HG02623 (cell line): Measurements from ENCODE around the gene EED.
"Not testable (repeated sequence)": the region's sequence is repeated elsewhere in the genome, so short reads cannot be mapped to it uniquely, and the experiment has no call there.

ENCODE experiments used
- ATAC-seq: cut with Tn5 transposase; IDR thresholded peaks from one replicate; pipeline ENCODE4 v1.9.1; 2021; ENCODE audit warnings: moderate library complexity; ENCODE audit not compliant: unreplicated experiment

The EED gene

GRCh38 chr11:86289508-86290280, 45.1 kb downstream of the EED start:
- not testable (repeated sequence) for ATAC-seq

- ATAC-seq: no peak
Measured at GRCh38 chr11:86291466-86292262, 47.1 kb downstream of the EED start.

DNA sequence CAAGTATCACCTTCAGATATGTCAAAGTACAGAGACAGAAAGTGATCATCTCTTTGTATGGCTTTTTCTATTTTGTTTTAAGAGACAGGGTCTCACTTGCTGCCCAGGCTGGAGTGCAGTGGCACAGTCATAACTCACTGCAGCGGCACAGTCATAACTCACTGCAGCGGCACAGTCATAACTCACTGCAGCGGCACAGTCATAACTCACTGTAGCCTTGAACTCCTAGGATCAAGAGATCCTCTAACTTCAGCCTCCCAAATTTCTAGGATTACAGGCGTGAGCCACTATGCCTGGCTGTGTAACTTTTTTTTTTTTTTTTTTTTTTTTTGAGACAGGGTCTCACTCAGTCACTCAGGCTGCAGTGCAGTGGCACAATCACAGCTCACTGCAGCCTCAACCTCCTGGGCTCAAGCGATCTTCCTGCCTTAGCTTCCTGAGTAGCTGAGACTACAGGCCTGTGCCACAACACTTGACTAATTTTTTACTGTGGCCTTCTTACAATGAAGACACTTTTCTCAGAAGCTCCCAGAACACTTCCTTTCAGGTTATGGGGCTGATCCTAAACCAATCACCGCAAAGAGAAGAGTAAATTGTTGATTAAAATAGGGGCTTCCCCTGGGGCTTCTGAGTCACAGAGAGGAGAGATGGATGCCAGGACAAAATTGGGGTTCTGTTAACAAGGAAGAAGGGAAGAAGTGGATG, 48.5 kb downstream of the EED start:
- ATAC-seq: peak; percentile 60

- ATAC-seq: no peak
Measured at GRCh38 chr11:86294026-86294425, 49.5 kb downstream of the EED start.

GRCh38 chr11:86301742-86302091, 57.2 kb downstream of the EED start:
- peak; percentile 5 for ATAC-seq

GRCh38 chr11:86302092-86302793, 57.7 kb downstream of the EED start, which contains the start of gene HIKESHI:
Gene HIKESHI, plus strand, starts transcription at chr11:86302240. Its CDS starts 209 bp downstream, at chr11:86302449.
- ATAC-seq: peak; percentile 98

DNA sequence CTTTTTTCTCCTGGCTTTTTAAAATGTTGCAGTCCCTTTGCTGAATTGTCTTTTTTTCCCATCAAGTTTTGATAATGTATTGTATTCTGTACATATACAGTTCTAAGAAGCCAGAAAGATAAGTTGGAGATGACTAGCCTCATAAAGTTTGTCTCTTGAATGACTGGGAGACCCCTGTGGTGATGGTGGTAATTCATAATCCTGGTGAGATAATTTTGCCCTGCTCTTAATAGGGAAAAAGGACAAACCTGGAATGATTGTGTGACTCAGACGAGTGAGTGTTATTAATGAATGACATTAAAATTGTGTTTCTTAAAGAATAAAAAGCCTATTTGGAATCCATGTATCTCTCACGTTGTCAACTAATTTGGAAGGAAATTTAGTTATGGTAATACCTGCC, 58.7 kb downstream of the EED start:
- ATAC-seq: no peak

DNA sequence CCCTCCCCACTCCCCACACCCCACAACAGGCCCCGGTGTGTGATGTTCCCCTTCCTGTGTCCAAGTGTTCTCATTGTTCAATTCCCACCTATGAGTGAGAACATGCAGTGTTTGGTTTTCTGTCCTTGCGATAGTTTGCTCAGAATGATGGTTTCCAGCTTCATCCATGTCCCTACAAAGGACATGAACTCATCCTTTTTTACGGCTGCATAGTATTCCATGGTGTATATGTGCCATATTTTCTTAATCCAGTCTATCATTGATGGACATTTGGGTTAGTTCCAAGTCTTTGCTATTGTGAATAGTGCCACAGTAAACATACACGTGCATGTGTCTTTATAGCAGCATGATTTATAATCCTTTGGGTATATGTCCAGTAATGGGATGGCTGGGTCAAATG, 64.2 kb downstream of the EED start:
- not testable (repeated sequence) for ATAC-seq

DNA sequence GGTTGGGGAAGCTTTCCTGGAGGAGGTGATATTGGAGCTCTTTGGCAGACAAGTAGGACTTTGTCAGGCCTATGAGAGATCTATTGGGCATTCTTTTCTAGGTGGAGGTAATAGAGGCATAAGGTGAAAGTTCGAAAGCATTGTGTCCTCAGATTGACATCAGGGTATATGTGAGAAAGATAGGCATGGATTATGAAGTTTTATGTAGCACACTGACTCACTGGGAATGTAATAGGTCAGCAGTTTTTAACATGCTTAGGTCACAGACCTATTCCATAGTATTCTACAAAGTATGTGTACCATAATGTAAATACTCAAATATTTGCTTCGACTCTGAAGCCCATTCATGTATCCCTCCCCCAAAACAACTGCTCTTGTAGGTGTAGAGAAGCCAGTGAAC, 69.2 kb downstream of the EED start:
- no peak for ATAC-seq

DNA sequence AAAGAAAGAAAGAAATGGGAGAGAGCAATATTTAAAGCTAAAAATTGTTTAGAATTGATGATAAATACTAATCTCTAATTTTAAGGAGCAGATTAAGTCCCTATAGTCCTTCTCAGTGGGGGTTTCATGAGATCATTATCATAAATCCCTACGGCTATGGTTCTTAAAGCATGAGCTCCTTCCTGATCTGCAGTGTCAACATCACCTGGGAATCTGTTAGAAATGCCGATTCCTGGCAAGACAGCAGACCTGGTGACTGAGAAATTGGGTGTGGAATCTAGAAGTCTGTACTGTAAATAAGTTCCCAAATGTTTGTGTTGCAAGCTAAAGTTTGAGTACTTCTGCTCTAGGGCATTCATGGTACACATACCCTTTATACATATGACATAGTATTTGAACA, 70.1 kb downstream of the EED start:
- no peak for ATAC-seq
